HCT116 (cell line): ENCODE measurements around the gene VPS26A.

Experiments
- EZH2 ChIP-seq: fragments of 200-600 bp; sonication (generic); IDR thresholded peaks from 2 replicates; pipeline ENCODE4 v1.6.1; 2017; ENCODE audit warnings: antibody characterized with exemption, mixed run types
- EZH2phosphoT487 ChIP-seq: fragments of 200-600 bp; IDR thresholded peaks from 2 replicates; pipeline ENCODE4 v1.6.1; 2018; ENCODE audit warnings: antibody characterized with exemption, borderline replicate concordance
- POLR2AphosphoS5 ChIP-seq: IDR thresholded peaks from 2 replicates; pipeline ENCODE4 v1.6.1; 2011; ENCODE audit warnings: mild to moderate bottlenecking, low read depth, low read length, moderate library complexity
- ZFX ChIP-seq: fragments of 450-650 bp; IDR thresholded peaks from 2 replicates; pipeline ENCODE4 v1.6.1; 2017
- TF ChIP-seq, protein P1 (sequence below), 3 experiments: fragments of 200-600 bp in 1 of 3; sonication (generic) in 1 of 3; IDR thresholded peaks in 2 of 3; conservative IDR thresholded peaks in 1 of 3; 2 replicates each; pipeline ENCODE4 v1.5.1; 2012 to 2017; ENCODE audit warnings: low read depth in 2 of 3, low read length in 2 of 3, antibody characterized with exemption in 1 of 3, borderline replicate concordance in 1 of 3, control low read depth in 1 of 3, mild to moderate bottlenecking in 1 of 3, mixed read lengths in 1 of 3, mixed run types in 1 of 3, moderate library complexity in 1 of 3; ENCODE audit not compliant: insufficient read depth in 1 of 3

DNA sequence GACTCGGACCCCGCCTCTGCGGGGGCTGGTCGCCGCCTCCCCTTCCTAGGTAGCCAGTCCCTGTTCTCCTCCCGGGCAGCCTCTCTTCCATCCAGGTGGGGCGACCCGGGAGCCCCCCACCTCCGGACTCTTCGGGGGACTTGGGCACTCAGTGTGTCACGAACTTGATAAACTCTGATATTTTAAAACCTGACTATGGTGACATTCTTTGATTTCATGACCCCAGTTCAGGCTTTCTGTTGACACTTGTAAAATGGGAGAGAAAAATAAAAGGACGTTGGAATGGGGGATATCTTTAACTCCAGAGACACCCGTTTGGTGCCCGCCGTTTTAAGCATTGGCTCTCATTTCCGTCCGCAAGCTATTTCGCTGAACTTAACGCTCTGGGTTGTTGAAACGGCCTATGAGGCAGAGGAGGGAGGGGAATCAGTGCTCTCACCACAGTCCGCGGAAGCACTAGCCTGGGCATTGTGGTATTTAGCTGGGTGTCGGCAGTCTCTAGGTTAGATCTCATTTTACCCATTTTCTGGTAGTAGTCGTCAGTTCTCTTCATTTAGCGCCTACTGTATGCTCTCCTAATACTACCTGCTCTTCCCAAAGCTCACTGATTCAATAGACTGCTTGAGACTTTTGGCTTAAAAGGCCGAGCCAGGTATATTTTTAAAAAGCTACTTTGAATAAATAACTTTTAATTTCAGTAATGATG is 738 bp downstream of the VPS26A start:
- TF ChIP-seq, protein P1, sequence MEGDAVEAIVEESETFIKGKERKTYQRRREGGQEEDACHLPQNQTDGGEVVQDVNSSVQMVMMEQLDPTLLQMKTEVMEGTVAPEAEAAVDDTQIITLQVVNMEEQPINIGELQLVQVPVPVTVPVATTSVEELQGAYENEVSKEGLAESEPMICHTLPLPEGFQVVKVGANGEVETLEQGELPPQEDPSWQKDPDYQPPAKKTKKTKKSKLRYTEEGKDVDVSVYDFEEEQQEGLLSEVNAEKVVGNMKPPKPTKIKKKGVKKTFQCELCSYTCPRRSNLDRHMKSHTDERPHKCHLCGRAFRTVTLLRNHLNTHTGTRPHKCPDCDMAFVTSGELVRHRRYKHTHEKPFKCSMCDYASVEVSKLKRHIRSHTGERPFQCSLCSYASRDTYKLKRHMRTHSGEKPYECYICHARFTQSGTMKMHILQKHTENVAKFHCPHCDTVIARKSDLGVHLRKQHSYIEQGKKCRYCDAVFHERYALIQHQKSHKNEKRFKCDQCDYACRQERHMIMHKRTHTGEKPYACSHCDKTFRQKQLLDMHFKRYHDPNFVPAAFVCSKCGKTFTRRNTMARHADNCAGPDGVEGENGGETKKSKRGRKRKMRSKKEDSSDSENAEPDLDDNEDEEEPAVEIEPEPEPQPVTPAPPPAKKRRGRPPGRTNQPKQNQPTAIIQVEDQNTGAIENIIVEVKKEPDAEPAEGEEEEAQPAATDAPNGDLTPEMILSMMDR (IDR thresholded peaks at IDR 0.05 in 2 of 3, conservative IDR thresholded peaks at IDR 0.05 in 1 of 3; ENCODE audit: borderline replicate concordance in 1 of 3, insufficient read depth in 1 of 3, low read depth in 2 of 3, low read length in 2 of 3): no peak
- 0 out of 2 replicates have a peak, but pooled peaks have one; percentile 58 for TF ChIP-seq ZFX
- TF ChIP-seq EZH2phosphoT487: no peak
- no peak for TF ChIP-seq EZH2
- no peak for TF ChIP-seq POLR2AphosphoS5
